HG03025 (cell line): ENCODE measurements around the gene KCTD17.

Source experiments
- ATAC-seq: cut with Tn5 transposase; IDR thresholded peaks from one replicate; pipeline ENCODE4 v1.9.1; 2021; ENCODE audit warnings: mild to moderate bottlenecking, moderate library complexity; ENCODE audit not compliant: unreplicated experiment, low FRiP score

The KCTD17 gene

GRCh38 chr22:37019309-37020191 lies 32.0 kb upstream of the KCTD17 start, which contains the start of the genes MPST and TST:
Gene MPST (plus strand): TSS chr22:37019742. CDS start chr22:37019837, 95 bp downstream.
Gene TST (minus strand): TSS chr22:37019447. CDS start chr22:37018732, 715 bp downstream.
- ATAC-seq: peak; percentile 53

GRCh38 chr22:37020192-37020479 lies 31.4 kb upstream of the KCTD17 start:
- ATAC-seq: no peak

DNA sequence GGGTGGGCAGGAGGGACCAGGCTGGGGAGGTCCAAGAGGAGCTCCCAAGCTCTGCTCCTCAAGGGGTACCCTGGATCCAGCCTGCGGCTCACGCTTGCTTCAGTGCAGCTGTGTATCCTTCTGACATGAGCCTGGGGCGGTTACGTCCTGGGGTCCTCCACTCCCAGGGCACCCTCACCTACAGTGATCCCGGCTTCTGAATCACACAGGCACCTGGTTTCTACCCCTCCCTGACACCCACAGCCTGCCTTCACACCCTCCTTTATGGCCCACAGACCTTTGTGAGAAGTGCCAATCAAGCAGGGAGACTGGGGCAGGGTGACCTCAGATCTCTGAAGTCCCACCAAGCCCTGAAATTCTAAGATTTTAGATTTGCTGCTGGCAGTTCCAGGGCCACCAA lies 30.5 kb upstream of the KCTD17 start:
- no peak for ATAC-seq

- ATAC-seq: no peak
Measured at GRCh38 chr22:37021710-37022482, 29.6 kb upstream of the KCTD17 start.

DNA sequence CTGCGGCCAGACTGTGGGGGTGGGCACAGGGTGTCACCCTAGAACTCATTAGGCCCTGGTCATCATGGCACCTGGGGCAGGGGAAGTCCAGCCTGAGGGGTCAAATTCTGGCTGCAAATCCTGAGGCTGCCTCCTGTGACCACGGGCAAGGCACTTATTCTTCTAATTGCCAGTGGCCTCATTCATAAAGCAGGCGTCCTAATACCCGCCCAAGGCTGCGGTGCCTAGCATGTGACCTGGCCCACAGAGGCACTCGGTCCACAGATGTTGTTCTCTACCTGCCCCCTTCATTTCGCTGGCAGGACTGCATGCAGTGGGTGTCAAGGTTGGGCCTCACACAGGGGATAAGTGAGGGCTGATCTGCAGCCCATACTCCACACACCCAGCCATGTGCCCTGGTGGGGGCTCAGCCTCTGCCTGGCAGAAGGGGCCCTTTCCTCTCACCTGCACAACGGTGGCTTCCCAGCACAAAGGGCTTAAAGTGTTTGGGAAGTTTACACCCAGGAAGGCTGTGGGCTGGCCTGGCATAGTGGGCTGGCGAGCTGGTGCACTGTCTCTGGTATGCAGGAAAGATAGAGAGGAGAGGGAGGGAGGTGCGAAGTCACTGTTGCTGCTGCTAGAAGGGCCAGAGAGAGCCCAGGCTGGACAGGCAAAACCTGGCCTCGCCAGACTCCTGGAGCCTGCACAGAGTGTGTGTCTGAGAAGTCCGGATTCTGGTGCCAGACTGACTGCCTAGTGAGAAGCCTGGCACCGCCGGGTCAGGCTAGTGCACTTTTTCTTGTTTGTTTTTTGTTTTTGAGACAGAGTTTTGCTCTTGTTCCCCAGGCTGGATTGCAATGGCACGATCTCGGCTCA lies 28.8 kb upstream of the KCTD17 start:
- no peak for ATAC-seq

DNA sequence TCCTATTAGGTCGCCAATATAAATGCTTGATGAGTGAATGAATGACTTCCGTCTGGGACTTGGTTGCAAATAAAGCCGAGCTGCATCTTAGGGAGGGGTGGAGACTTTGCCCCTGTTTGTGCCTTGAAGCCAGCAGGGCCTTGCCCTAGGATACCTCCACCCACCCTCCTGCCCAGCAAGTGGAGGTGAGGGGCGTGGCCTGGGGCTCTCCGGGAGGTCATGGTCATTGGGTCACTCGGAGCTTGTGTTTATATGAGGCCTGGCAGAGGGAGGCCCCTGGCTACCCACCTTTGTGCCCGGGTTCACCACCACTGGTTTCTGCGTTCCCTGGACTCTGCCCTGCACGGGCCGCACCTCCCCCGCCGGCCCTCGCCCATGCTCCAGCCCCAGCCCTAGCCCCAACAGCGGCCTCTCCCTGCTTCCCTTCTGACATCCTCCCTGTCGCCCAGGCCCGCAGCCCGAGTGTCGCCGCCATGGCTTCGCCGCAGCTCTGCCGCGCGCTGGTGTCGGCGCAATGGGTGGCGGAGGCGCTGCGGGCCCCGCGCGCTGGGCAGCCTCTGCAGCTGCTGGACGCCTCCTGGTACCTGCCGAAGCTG lies 27.7 kb upstream of the KCTD17 start:
- no peak for ATAC-seq

- ATAC-seq: no peak
Measured at GRCh38 chr22:37024339-37025157, 27.0 kb upstream of the KCTD17 start.

DNA sequence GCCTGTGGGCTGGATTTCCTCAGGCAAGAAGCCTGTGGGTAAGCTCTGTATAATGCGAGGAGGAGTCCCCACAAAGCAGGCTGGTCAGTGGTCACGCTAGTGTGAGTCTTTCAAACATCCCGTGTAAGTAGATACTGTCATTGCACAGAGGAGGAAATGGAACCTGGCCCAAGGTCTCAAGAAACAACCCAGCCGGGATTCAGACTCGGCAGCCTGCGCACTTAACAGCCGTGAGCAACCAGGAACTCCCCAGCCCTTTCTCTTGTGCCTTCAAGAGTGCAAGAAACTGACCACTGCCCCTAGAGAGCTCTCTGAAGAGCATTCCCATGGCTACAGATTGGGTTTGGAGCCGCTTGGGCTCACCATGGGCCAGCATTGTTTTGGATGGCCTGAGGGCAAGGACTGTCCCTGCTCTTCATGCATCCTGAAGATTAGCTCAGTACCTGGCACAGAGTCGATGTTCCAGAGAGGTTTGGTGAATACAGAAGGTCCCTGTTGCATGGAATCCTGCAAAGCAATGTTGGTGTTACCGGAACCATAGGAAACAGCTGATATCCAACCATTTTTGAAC lies 26.0 kb upstream of the KCTD17 start:
- no peak for ATAC-seq

DNA sequence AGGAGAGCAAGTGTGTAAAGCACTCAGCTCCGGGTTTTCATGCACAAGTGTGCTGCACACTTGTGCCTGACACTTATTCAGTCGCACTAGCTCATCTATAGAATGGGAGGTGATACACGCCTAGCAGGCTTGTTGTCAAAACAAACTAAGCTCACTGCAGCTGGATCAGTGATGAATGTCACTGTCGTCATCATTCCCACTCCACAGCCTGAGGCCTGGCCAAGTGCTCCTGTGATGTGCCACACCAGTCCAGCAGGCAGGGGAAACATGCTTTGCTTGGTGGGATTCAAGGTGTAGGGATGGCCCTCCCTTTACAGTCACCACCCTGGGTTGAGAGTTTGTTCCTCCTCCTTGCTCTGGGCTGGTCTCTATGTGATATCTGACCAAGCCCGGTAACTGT lies 25.2 kb upstream of the KCTD17 start:
- no peak for ATAC-seq

DNA sequence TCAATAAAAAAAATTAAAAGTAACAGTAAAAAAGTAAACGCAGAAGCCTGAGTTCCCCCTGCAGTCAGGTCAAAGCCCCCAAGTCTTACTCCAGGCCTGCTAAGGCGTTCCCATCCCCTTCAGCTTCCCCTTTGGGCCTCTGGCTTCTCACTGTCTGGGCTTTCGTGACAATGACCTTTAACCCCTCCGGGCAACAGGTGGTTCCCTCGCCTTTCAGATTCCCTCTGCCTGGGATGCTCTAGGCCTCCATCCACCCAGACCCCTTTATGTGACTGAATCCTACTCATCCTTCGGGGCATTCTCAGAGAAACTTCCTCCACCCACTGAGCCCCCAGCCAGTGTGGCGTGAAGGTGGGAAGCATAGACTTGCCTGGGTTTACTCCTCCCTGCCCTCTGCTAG lies 24.0 kb upstream of the KCTD17 start:
- no peak for ATAC-seq

DNA sequence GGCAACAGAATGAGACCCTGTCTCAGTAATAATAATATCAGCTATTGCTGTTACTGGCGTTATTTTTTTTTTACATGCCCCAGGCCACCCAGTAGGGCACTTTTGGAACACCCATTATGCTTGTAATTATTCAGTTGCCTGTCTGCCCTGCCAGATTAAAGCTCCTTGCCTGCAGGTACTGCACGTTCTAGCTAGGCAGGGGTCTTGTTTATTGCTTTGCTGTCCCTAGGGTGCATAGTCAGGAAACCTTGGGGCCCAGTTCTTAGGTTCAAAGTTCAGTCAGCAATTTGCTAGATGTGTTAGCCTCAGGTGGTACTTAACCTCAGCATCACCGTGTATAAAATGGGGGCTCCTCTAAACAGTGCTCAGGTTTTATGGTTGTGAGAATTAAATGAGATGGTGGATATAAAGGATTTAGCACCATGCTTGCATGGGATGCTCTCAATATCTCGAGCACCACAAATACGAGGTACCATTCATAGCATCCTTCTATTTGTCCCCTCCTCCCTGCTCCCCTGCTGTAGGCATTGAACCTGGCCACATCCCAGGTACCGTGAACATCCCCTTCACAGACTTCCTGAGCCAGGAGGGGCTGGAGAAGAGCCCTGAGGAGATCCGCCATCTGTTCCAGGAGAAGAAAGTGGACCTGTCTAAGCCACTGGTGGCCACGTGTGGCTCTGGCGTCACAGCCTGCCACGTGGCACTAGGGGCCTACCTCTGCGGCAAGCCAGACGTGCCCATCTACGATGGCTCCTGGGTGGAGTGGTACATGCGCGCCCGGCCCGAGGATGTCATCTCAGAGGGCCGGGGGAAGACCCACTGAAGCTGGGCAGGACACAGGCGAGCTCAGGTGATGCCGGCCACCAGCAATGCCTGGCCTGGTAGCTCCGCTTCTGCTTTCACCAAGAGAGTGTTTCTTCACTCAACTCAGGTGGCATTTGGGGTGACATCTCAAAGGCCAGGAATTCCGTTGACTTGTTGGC lies 22.6 kb upstream of the KCTD17 start:
- ATAC-seq: no peak

GRCh38 chr22:37030560-37031281 lies 20.8 kb upstream of the KCTD17 start:
- no peak for ATAC-seq

DNA sequence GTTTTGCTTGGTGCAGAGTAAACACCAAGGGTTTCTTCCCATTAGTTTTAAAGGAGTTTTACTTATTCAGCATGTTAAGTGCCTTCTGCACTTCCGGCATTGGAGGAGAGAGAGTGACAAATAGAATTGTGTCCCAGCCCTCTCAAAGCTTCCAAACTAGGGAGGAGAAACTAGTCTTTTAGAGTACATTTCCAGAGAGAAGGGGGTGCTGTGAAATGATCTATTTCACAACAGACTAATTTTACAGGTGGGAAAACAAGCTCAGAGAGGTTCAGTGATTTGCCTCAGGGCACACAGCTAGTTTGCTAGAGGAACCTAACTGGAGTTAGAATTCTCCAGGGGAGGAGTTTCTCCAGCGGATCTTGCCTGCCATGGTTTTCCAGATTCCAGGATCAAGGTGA lies 19.4 kb upstream of the KCTD17 start:
- no peak for ATAC-seq

DNA sequence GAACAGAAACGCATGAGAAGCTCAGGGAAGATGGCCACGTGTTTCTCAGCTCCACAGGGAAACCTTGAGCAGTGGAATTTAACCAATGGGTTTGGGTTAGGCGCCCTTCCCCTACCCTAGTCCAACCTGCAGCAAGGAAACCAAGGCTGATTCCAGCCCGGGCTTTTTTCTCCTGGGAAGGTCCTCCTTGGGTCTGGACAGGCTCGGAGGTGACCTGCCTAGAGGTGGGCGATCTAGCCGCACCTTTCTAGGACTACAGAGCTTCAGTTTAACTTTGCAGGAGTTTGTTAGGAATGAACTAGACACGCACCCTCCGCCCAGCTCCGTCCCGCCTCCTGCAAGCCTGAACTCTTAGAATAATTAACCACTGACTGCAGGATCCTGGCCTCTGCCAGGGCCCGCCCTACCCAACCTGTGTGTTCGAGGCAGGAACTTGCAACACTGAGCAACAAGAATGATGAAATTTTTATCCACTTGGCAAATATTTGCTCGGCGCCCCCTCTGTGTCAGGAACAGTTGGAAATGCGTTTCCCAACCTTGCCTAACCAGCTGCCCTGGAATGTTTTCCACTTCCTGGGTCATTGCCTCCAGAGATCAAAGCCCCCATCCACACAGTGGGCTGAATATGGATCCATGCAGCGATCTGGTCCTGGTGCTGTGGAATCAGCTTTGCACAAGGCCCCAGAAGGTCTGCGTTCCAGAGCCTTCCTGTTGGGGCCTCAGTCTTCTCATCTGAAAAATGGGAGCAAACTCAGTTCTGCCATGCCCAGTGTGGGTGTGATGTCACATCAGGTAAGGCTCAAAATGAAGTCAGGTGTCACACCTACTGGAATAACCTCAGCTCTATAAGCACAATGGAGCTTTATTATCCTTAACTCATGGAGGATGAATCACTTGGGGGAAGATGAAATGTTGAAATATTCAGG lies 18.7 kb upstream of the KCTD17 start:
- no peak for ATAC-seq

GRCh38 chr22:37033605-37034430 lies 17.7 kb upstream of the KCTD17 start:
- ATAC-seq: no peak
